Measurements from ENCODE around the gene TSSK3.

Gene TSSK3

DNA sequence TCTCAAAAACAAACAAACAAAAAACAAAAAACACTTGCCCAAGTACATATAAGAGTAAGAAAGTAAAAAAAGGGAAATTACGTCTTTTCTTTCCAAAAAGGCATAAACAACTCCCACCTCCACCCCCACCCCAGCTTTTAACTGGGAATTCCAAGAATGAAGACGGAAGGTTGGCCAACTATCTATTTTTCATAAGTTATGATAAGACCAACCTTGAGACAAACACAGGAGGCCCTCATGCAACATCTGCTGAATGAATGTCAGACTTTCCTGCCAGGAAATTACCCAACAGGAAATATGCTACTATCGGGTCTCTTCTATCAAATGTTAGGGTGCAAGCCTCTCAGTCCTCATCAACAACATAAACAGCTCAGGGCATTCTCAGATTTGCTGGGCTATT is 30.0 kb downstream of the TSSK3 start:
- Histone ChIP-seq H3K27ac (ENCODE audit: low read length) (no peak overlapping the region), H2AFZ (ENCODE audit: low read depth, low read length) (no peak overlapping the region), H3K4me3 (ENCODE audit: low read depth in 1 of 2, low read length in 2 of 2) (no peak overlapping the region), H3K27me3 (ENCODE audit: insufficient read depth, low read length, poor library complexity) (no peaks in the 10 kb centered on the region), H4K20me1 (ENCODE audit: insufficient read depth, low read length) (peaks cover 13% of the 10 kb centered on the region), H3K4me2 (ENCODE audit: insufficient read depth, low read length) (peak overlapping the region; percentile 81), H3K79me2 (ENCODE audit: insufficient read depth, low read length) (peaks cover 57% of the 10 kb centered on the region), H3K36me3 (ENCODE audit: insufficient read depth, low read length) (peaks cover 46% of the 10 kb centered on the region), H3K4me1 (ENCODE audit: insufficient read depth, low read length) (peaks cover 32% of the 10 kb centered on the region), H3K9me3 (ENCODE audit: insufficient read depth, low read length, severe bottlenecking) (no peaks in the 10 kb centered on the region), H3K9ac (ENCODE audit: low read depth, low read length) (no peak overlapping the region)
- no peak for DNase-seq
- ATAC-seq (ENCODE audit: insufficient read depth, low read depth): no peak
- TF ChIP-seq EZH2 (IDR thresholded peaks at IDR 0.05; ENCODE audit: borderline replicate concordance, low read depth, low read length, severe bottlenecking): no peak
- TF ChIP-seq, protein P1, sequence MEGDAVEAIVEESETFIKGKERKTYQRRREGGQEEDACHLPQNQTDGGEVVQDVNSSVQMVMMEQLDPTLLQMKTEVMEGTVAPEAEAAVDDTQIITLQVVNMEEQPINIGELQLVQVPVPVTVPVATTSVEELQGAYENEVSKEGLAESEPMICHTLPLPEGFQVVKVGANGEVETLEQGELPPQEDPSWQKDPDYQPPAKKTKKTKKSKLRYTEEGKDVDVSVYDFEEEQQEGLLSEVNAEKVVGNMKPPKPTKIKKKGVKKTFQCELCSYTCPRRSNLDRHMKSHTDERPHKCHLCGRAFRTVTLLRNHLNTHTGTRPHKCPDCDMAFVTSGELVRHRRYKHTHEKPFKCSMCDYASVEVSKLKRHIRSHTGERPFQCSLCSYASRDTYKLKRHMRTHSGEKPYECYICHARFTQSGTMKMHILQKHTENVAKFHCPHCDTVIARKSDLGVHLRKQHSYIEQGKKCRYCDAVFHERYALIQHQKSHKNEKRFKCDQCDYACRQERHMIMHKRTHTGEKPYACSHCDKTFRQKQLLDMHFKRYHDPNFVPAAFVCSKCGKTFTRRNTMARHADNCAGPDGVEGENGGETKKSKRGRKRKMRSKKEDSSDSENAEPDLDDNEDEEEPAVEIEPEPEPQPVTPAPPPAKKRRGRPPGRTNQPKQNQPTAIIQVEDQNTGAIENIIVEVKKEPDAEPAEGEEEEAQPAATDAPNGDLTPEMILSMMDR (IDR thresholded peaks at IDR 0.05; ENCODE audit: borderline replicate concordance, extremely low read depth, low read length, poor library complexity, severe bottlenecking): no peak

DNA sequence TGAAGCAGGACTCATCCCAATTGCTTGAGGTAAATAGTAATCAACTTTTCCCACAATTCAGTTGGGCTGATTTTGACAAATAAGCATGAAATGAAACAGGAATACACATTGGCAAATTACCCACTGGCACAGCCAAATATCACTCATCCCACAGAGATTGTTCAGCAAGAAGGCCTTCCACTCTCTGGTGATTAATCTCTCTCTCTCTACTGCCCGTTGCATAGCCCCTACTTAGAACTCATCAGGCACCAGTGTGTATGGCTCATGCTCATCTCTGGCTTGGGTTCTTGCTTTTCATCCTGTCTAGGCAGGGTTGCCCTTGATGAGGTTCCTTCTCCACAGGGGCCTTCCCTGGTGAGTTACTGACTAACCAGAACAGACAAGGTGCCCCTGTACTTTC is 30.8 kb downstream of the TSSK3 start:
- no peak for TF ChIP-seq EZH2 (IDR thresholded peaks at IDR 0.05; ENCODE audit: borderline replicate concordance, low read depth, low read length, severe bottlenecking)
- TF ChIP-seq, protein P1 (IDR thresholded peaks at IDR 0.05; ENCODE audit: borderline replicate concordance, extremely low read depth, low read length, poor library complexity, severe bottlenecking): no peak
- Histone ChIP-seq H3K4me2 (ENCODE audit: insufficient read depth, low read length) (peak overlapping the region; percentile 81), H3K4me1 (ENCODE audit: insufficient read depth, low read length) (peaks cover 32% of the 10 kb centered on the region), H3K36me3 (ENCODE audit: insufficient read depth, low read length) (peaks cover 42% of the 10 kb centered on the region), H4K20me1 (ENCODE audit: insufficient read depth, low read length) (peaks cover 13% of the 10 kb centered on the region), H3K79me2 (ENCODE audit: insufficient read depth, low read length) (peaks cover 53% of the 10 kb centered on the region), H3K27me3 (ENCODE audit: insufficient read depth, low read length, poor library complexity) (no peaks in the 10 kb centered on the region), H3K9ac (ENCODE audit: low read depth, low read length) (peak overlapping the region; percentile 75), H3K4me3 (ENCODE audit: low read depth in 1 of 2, low read length in 2 of 2) (peak overlapping the region; percentile 43 to 73; a peak in 3 of 4 replicates), H3K9me3 (ENCODE audit: insufficient read depth, low read length, severe bottlenecking) (no peaks in the 10 kb centered on the region), H2AFZ (ENCODE audit: low read depth, low read length) (no peak overlapping the region), H3K27ac (ENCODE audit: low read length) (peak overlapping the region; percentile 87)
- DNase-seq (no peak), ATAC-seq (ENCODE audit: insufficient read depth, low read depth) (no peak)

- Histone ChIP-seq H3K9me3 (ENCODE audit: insufficient read depth, low read length, severe bottlenecking) (no peaks in the 10 kb centered on the region), H3K4me3 (ENCODE audit: low read depth in 1 of 2, low read length in 2 of 2) (peak overlapping the region; percentile 43 to 73), H3K36me3 (ENCODE audit: insufficient read depth, low read length) (peaks cover 37% of the 10 kb centered on the region), H2AFZ (ENCODE audit: low read depth, low read length) (peak overlapping the region; percentile 84), H3K27me3 (ENCODE audit: insufficient read depth, low read length, poor library complexity) (no peaks in the 10 kb centered on the region), H3K79me2 (ENCODE audit: insufficient read depth, low read length) (peaks cover 49% of the 10 kb centered on the region), H3K27ac (ENCODE audit: low read length) (peak overlapping the region; percentile 87), H3K4me2 (ENCODE audit: insufficient read depth, low read length) (peak overlapping the region; percentile 81), H3K9ac (ENCODE audit: low read depth, low read length) (peak overlapping the region; percentile 75), H3K4me1 (ENCODE audit: insufficient read depth, low read length) (peaks cover 32% of the 10 kb centered on the region), H4K20me1 (ENCODE audit: insufficient read depth, low read length) (peaks cover 13% of the 10 kb centered on the region)
- ATAC-seq (ENCODE audit: insufficient read depth, low read depth) (peak; percentile 27), DNase-seq (no peak)
- TF ChIP-seq, protein P1 (IDR thresholded peaks at IDR 0.05; ENCODE audit: borderline replicate concordance, extremely low read depth, low read length, poor library complexity, severe bottlenecking): no peak
- no peak for TF ChIP-seq EZH2 (IDR thresholded peaks at IDR 0.05; ENCODE audit: borderline replicate concordance, low read depth, low read length, severe bottlenecking)
Observed at GRCh38 chr1:32393832-32394140, 31.4 kb downstream of the TSSK3 start.
